Right atrium auricular region (tissue), 2 donors: Measurements from ENCODE around the gene KDM8. TPM values are rescaled to one million over a fixed set of nuclear protein-coding genes. Genes with fewer than 3 reads are reported as not detected.

Source experiments
- DNase-seq: peaks from one replicate; pipeline ENCODE4 v3.0.0-alpha.2; 2019; ENCODE audit warnings: low spot score
- H3K27ac ChIP-seq, 2 donors: fragments of 200-600 bp; sonication (generic); 1 replicate in 1 of 2; 2 replicates in 1 of 2; pipeline ENCODE4 v1.5.1; 2016 to 2019
- H3K27me3 ChIP-seq, 2 donors: fragments of 200-600 bp; sonication (generic); one replicate each; pipeline versions ENCODE4 v1.5.1 to v1.6.0; 2017 to 2019
- H3K36me3 ChIP-seq: fragments of 200-600 bp; sonication (generic); one replicate; pipeline ENCODE4 v1.5.1; 2016
- H3K4me1 ChIP-seq, 2 donors: fragments of 200-600 bp; sonication (generic); one replicate each; pipeline versions ENCODE4 v1.5.1 to v1.6.0; 2017 to 2019
- H3K4me3 ChIP-seq, 2 donors: fragments of 200-600 bp; sonication (generic); 1 replicate in 1 of 2; 2 replicates in 1 of 2; pipeline ENCODE4 v1.5.1; 2017 to 2019; ENCODE audit warnings: mild to moderate bottlenecking in 1 of 2, moderate library complexity in 1 of 2
- H3K9me3 ChIP-seq, 2 donors: fragments of 200-600 bp; sonication (generic); one replicate each; pipeline ENCODE4 v1.5.1; 2019
- total RNA-seq, 2 donors: library from RNA; depleted of rRNA; stranded (reverse); fragments of >200 nt; gene quantifications; one replicate each; pipeline ENCODE4 v1.1.0, GENCODE V29; 2016
- TF ChIP-seq, protein P1 (sequence below), 2 donors: fragments of 200-600 bp; sonication (generic); IDR thresholded peaks; one replicate each; pipeline ENCODE4 v1.5.1; 2019; ENCODE audit warnings: antibody characterized with exemption in 2 of 2

Gene KDM8
- total RNA-seq, 2 donors from 2014 or later: 2.9 to 3.8 TPM

GRCh38 chr16:27208081-27208680 is 4.9 kb downstream of the KDM8 start:
- DNase-seq: no peak
- H3K4me1 ChIP-seq: peaks cover 0 to 12% of the 10 kb centered on the region in 2 donors
- H3K27me3 ChIP-seq: no peaks in the 10 kb centered on the region
- H3K4me3 ChIP-seq: no peak overlapping the region
- no peaks in the 10 kb centered on the region for H3K9me3 ChIP-seq
- TF ChIP-seq, protein P1, sequence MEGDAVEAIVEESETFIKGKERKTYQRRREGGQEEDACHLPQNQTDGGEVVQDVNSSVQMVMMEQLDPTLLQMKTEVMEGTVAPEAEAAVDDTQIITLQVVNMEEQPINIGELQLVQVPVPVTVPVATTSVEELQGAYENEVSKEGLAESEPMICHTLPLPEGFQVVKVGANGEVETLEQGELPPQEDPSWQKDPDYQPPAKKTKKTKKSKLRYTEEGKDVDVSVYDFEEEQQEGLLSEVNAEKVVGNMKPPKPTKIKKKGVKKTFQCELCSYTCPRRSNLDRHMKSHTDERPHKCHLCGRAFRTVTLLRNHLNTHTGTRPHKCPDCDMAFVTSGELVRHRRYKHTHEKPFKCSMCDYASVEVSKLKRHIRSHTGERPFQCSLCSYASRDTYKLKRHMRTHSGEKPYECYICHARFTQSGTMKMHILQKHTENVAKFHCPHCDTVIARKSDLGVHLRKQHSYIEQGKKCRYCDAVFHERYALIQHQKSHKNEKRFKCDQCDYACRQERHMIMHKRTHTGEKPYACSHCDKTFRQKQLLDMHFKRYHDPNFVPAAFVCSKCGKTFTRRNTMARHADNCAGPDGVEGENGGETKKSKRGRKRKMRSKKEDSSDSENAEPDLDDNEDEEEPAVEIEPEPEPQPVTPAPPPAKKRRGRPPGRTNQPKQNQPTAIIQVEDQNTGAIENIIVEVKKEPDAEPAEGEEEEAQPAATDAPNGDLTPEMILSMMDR (IDR thresholded peaks at IDR 0.05): no peak
- peaks cover 20% of the 10 kb centered on the region for H3K36me3 ChIP-seq
- H3K27ac ChIP-seq: no peak overlapping the region

DNA sequence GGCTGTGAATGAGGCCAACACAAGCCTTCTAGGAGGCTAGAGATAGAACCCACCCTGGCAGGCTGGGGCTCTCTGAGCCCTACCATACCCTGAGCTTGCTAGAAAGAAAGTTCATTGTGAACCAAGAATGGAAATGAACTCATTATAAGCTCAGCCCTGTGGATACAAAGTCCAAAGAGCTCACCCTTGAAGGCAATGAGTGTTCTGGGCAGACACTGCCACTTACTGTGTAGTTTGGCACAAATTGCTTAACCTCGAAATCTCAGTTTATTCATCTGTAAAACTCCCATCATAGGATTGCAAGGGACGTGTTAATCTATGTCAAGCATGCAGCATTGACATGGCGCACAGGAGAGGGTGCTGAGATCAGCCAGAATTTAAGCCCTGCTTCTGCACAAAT is 5.5 kb downstream of the KDM8 start:
- no peak for DNase-seq
- no peaks in the 10 kb centered on the region for H3K9me3 ChIP-seq
- H3K4me3 ChIP-seq: no peak overlapping the region
- H3K36me3 ChIP-seq: peaks cover 20% of the 10 kb centered on the region
- peaks cover 0 to 12% of the 10 kb centered on the region in 2 donors for H3K4me1 ChIP-seq
- no peaks in the 10 kb centered on the region for H3K27me3 ChIP-seq
- H3K27ac ChIP-seq: no peak overlapping the region
- TF ChIP-seq, protein P1 (IDR thresholded peaks at IDR 0.05): no peak

DNA sequence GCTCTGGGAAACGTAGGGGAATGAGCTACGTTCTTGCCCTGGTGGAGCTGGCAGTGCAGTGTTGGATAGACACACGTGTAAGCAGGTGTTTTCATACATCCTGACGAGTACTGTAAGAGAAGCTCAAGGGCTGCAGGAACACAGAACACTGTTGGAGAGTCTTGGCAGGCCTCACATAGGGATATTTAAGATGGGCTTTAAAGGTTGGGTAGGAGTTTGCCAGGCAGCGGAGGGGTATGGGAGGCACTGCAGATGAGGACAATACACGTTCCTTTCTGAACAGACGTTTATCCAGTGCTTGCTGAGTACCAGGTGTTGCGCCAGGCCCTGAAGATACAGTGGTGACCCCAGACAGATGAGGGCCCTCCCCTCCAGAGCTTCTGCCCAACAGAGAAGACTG is 6.3 kb downstream of the KDM8 start:
- H3K9me3 ChIP-seq: no peaks in the 10 kb centered on the region
- TF ChIP-seq, protein P1 (IDR thresholded peaks at IDR 0.05): no peak
- no peak overlapping the region for H3K27ac ChIP-seq
- DNase-seq: no peak
- peaks cover 20% of the 10 kb centered on the region for H3K36me3 ChIP-seq
- peaks cover 0 to 5% of the 10 kb centered on the region in 2 donors for H3K4me1 ChIP-seq
- no peak overlapping the region for H3K4me3 ChIP-seq
- H3K27me3 ChIP-seq: no peaks in the 10 kb centered on the region

DNA sequence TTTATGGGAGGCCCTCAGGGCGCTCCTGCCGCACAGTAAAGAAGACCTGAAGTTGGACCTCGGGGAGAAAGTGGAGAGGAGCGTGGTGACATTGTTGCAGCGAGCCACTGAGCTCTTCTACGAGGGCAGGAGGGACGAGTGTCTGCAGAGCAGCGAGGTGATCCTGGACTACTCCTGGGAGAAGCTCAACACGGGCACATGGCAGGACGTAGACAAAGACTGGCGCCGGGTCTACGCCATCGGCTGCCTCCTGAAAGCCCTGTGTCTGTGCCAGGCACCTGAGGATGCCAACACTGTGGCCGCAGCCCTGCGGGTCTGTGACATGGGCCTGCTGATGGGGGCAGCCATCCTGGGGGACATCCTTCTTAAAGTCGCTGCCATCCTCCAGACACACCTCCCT is 6.8 kb downstream of the KDM8 start:
- no peak for DNase-seq
- Histone ChIP-seq H3K9me3 (no peaks in the 10 kb centered on the region), H3K4me1 (no peaks in the 10 kb centered on the region), H3K27me3 (no peaks in the 10 kb centered on the region), H3K4me3 (no peak overlapping the region), H3K27ac (no peak overlapping the region), H3K36me3 (peaks cover 20% of the 10 kb centered on the region)
- TF ChIP-seq, protein P1 (IDR thresholded peaks at IDR 0.05): no peak

GRCh38 chr16:27211026-27211425 is 7.7 kb downstream of the KDM8 start:
- Histone ChIP-seq H3K4me3 (no peak overlapping the region), H3K9me3 (no peaks in the 10 kb centered on the region), H3K27me3 (no peaks in the 10 kb centered on the region), H3K27ac (no peak overlapping the region), H3K36me3 (peaks cover 20% of the 10 kb centered on the region), H3K4me1 (no peaks in the 10 kb centered on the region)
- TF ChIP-seq, protein P1 (IDR thresholded peaks at IDR 0.05): no peak
- no peak for DNase-seq
